GM18511 (cell line): ENCODE data around the gene DAAM1.
A peak's percentile ranks its signal among the peaks of the same experiment; 100 is the strongest.

Experiments
- ATAC-seq: cut with Tn5 transposase; IDR thresholded peaks from one replicate; pipeline ENCODE4 v1.9.1; 2021; ENCODE audit warnings: mild to moderate bottlenecking, moderate library complexity; ENCODE audit not compliant: unreplicated experiment

The DAAM1 gene

GRCh38 chr14:59187118-59187517, 1.3 kb upstream of the DAAM1 start:
- no peak for ATAC-seq

GRCh38 chr14:59187802-59188460, 536 bp upstream of the DAAM1 start:
- ATAC-seq: peak; percentile 21

GRCh38 chr14:59189091-59189785, 771 bp downstream of the DAAM1 start:
- ATAC-seq: peak; percentile 19

GRCh38 chr14:59189786-59190368, 1.4 kb downstream of the DAAM1 start:
- ATAC-seq: peak; percentile 61

GRCh38 chr14:59190372-59190771, 1.9 kb downstream of the DAAM1 start:
- peak; percentile 9 for ATAC-seq

- no peak for ATAC-seq
Observed at GRCh38 chr14:59195912-59196311, 7.4 kb downstream of the DAAM1 start.

GRCh38 chr14:59197695-59198262, 9.3 kb downstream of the DAAM1 start:
- ATAC-seq: no peak

GRCh38 chr14:59199205-59199604, 10.7 kb downstream of the DAAM1 start:
- ATAC-seq: no peak

- ATAC-seq: no peak
Observed at GRCh38 chr14:59199614-59200013, 11.1 kb downstream of the DAAM1 start.

- ATAC-seq: no peak
Observed at GRCh38 chr14:59200195-59200594, 11.7 kb downstream of the DAAM1 start.

- no peak for ATAC-seq
Observed at GRCh38 chr14:59202031-59202430, 13.6 kb downstream of the DAAM1 start.

- no peak for ATAC-seq
Observed at GRCh38 chr14:59204305-59204704, 15.8 kb downstream of the DAAM1 start.

- no peak for ATAC-seq
Observed at GRCh38 chr14:59206892-59207291, 18.4 kb downstream of the DAAM1 start.

GRCh38 chr14:59207506-59207933, 19.1 kb downstream of the DAAM1 start:
- peak; percentile 54 for ATAC-seq

GRCh38 chr14:59208224-59208814, 19.9 kb downstream of the DAAM1 start:
- ATAC-seq: no peak

GRCh38 chr14:59208954-59209353, 20.5 kb downstream of the DAAM1 start:
- no peak for ATAC-seq

GRCh38 chr14:59210621-59211020, 22.2 kb downstream of the DAAM1 start:
- ATAC-seq: no peak

- no peak for ATAC-seq
Observed at GRCh38 chr14:59213368-59214315, 25.2 kb downstream of the DAAM1 start.

- peak; percentile 74 for ATAC-seq
Observed at GRCh38 chr14:59214702-59215302, 26.3 kb downstream of the DAAM1 start.

- peak; percentile 12 for ATAC-seq
Observed at GRCh38 chr14:59215322-59215721, 26.9 kb downstream of the DAAM1 start.
